OCI-LY3 (cell line): ENCODE data around the gene SLC6A4.

Experiments
- H2AFZ ChIP-seq: fragments of 200-600, 300-600 bp; shearing (Covaris generic); 2 replicates; pipeline ENCODE4 v1.6.0; 2014; ENCODE audit warnings: antibody characterized with exemption, low read depth, low read length
- H3K27ac ChIP-seq: fragments of 200-600, 300-600 bp; sonication (generic); 2 replicates; pipeline ENCODE4 v1.5.1; 2014; ENCODE audit warnings: mild to moderate bottlenecking, low read length, moderate library complexity, mixed read lengths
- H3K27me3 ChIP-seq: fragments of 200-600, 300-600 bp; sonication (generic); 2 replicates; pipeline ENCODE4 v1.6.1; 2014; ENCODE audit warnings: low read depth, low read length, mixed read lengths
- H3K36me3 ChIP-seq: fragments of 200-600, 300-600 bp; sonication (generic); replicated peaks from 2 replicates; pipeline ENCODE3; 2014; ENCODE audit warnings: low read depth, low read length, mixed read lengths
- H3K4me1 ChIP-seq: fragments of 300-600, 200-600 bp; sonication (generic); 2 replicates; pipeline ENCODE4 v1.6.1; 2014; ENCODE audit warnings: low read length, mixed read lengths
- H3K4me2 ChIP-seq: fragments of 200-600, 300-600 bp; sonication (generic); 2 replicates; pipeline ENCODE4 v1.6.1; 2014; ENCODE audit warnings: low read length, mixed read lengths
- H3K4me3 ChIP-seq: fragments of 300-600, 200-600 bp; sonication (generic); 2 replicates; pipeline ENCODE4 v1.5.1; 2014; ENCODE audit warnings: antibody characterized with exemption, mild to moderate bottlenecking, low read length, moderate library complexity
- H3K79me2 ChIP-seq: fragments of 300-600, 200-600 bp; shearing (Covaris generic); 2 replicates; pipeline ENCODE4 v1.6.1; 2014; ENCODE audit warnings: mild to moderate bottlenecking, low read length, mixed read lengths
- H3K9ac ChIP-seq: fragments of 300-600, 200-600 bp; shearing (Covaris generic); 2 replicates; pipeline ENCODE4 v1.6.0; 2014; ENCODE audit warnings: mild to moderate bottlenecking, low read length, moderate library complexity
- H3K9me3 ChIP-seq: fragments of 200-600, 300-600 bp; shearing (Covaris generic); 2 replicates; pipeline ENCODE4 v1.6.1; 2014; ENCODE audit warnings: low read length, mixed read lengths; ENCODE audit not compliant: insufficient read depth
- H4K20me1 ChIP-seq: fragments of 200-600, 300-600 bp; sonication (generic); 2 replicates; pipeline ENCODE4 v1.6.1; 2016; ENCODE audit warnings: low read length, mixed read lengths; ENCODE audit not compliant: insufficient read depth
- CTCF ChIP-seq: fragments of 200-600, 300-600 bp; sonication (generic); IDR thresholded peaks from 2 replicates; pipeline ENCODE4 v1.5.1; 2014; ENCODE audit warnings: antibody characterized with exemption, low read length, low read depth
- EZH2phosphoT487 ChIP-seq: fragments of 200-600 bp; shearing (Covaris generic); IDR thresholded peaks from 2 replicates; pipeline ENCODE4 v1.6.1; 2018; ENCODE audit warnings: antibody characterized with exemption, mixed run types, low read depth

Gene SLC6A4

GRCh38 chr17:30200106-30200505 lies 35.4 kb downstream of the SLC6A4 start:
- H3K36me3 ChIP-seq: no peaks in the 10 kb centered on the region
- H2AFZ ChIP-seq: no peak overlapping the region
- H3K4me1 ChIP-seq: peaks cover 9% of the 10 kb centered on the region; the same call in 1 of the 2 replicates
- peaks cover 42% of the 10 kb centered on the region for H3K27me3 ChIP-seq
- H3K79me2 ChIP-seq: no peaks in the 10 kb centered on the region
- TF ChIP-seq CTCF (no peak), EZH2phosphoT487 (no peak)
- H3K4me3 ChIP-seq: no peak overlapping the region
- H3K9me3 ChIP-seq: no peaks in the 10 kb centered on the region
- H3K4me2 ChIP-seq: no peak overlapping the region
- H4K20me1 ChIP-seq: no peaks in the 10 kb centered on the region
- no peak overlapping the region for H3K9ac ChIP-seq
- H3K27ac ChIP-seq: no peak overlapping the region

- Histone ChIP-seq H4K20me1 (no peaks in the 10 kb centered on the region), H3K4me2 (no peak overlapping the region), H3K4me1 (peaks cover 9% of the 10 kb centered on the region; the same call in 1 of the 2 replicates), H3K9ac (no peak overlapping the region), H3K36me3 (no peaks in the 10 kb centered on the region), H3K27ac (no peak overlapping the region), H3K9me3 (no peaks in the 10 kb centered on the region), H3K79me2 (no peaks in the 10 kb centered on the region), H3K4me3 (no peak overlapping the region), H3K27me3 (peaks cover 43% of the 10 kb centered on the region), H2AFZ (no peak overlapping the region)
- TF ChIP-seq CTCF: no peak
- TF ChIP-seq EZH2phosphoT487: no peak
Measured at GRCh38 chr17:30199600-30199999, 35.9 kb downstream of the SLC6A4 start.

- TF ChIP-seq CTCF (no peak), EZH2phosphoT487 (no peak)
- no peak overlapping the region for H3K4me3 ChIP-seq
- H3K4me2 ChIP-seq: no peak overlapping the region
- H3K4me1 ChIP-seq: no peaks in the 10 kb centered on the region
- no peaks in the 10 kb centered on the region for H3K36me3 ChIP-seq
- no peaks in the 10 kb centered on the region for H3K9me3 ChIP-seq
- H3K79me2 ChIP-seq: no peaks in the 10 kb centered on the region
- peaks cover 36% of the 10 kb centered on the region for H3K27me3 ChIP-seq
- H3K9ac ChIP-seq: no peak overlapping the region
- no peaks in the 10 kb centered on the region for H4K20me1 ChIP-seq
- H2AFZ ChIP-seq: no peak overlapping the region
- no peak overlapping the region for H3K27ac ChIP-seq
Measured at GRCh38 chr17:30197416-30197815, 38.1 kb downstream of the SLC6A4 start.

- no peak overlapping the region for H3K9ac ChIP-seq
- no peak overlapping the region for H3K4me3 ChIP-seq
- H2AFZ ChIP-seq: no peak overlapping the region
- no peaks in the 10 kb centered on the region for H3K79me2 ChIP-seq
- no peaks in the 10 kb centered on the region for H3K9me3 ChIP-seq
- H3K27me3 ChIP-seq: peaks cover 36% of the 10 kb centered on the region
- H3K4me1 ChIP-seq: no peaks in the 10 kb centered on the region
- H4K20me1 ChIP-seq: no peaks in the 10 kb centered on the region
- H3K4me2 ChIP-seq: no peak overlapping the region
- TF ChIP-seq CTCF: no peak
- TF ChIP-seq EZH2phosphoT487: no peak
- no peak overlapping the region for H3K27ac ChIP-seq
- H3K36me3 ChIP-seq: no peaks in the 10 kb centered on the region
Measured at GRCh38 chr17:30196504-30196903, 39.0 kb downstream of the SLC6A4 start.
